Measurements from ENCODE around the gene YY1. TPM values are rescaled to one million over a fixed set of nuclear protein-coding genes. Genes with fewer than 3 reads are reported as not detected.

Gene YY1
- total and polyA plus RNA-seq, 2 of the 8 experiments (the other 6 are each of a cell fraction or from before 2014, with no cell fraction given) = 26.4 to 106 TPM

DNA sequence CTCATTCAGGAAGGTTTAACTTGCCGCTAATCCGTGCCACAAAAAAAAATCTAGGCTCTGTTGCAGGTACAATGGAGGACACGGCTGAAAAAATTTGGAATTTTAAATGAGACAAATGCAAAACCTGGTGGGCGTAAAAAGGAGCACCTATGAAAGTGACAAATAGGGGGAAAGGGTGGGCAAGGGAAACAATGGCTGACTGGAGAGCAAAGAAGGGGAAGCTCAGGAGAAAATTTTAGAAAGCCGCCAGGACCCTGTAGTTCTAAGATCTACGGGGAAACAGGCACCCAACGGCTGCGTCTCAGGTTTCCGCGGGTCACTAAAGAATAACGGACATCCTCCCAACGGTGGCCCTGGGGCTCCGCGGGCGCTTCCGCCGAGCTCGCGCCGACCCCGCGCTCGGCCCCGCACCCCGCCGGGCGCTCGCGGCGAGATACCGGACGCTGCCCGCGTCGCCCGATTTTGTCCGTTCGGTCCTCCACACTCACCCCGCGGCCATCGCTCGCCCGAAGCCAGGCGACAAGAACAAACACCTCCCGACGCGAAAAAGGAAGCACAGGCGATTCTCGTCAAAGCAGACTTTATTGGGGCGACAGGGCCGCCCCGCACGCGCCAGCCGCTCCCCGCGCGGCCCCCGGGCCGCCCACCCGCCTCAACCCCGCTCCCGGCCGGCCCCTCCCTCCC, 1.1 kb upstream of the YY1 start (continued):
- 0 out of 2 replicates have a peak, but pooled peaks have one; percentile 33 for TF ChIP-seq SP1 (IDR thresholded peaks at IDR 0.05; ENCODE audit: low read depth, low read length)
- peak; percentile 34 for TF ChIP-seq SAP30 (IDR thresholded peaks at IDR 0.05; ENCODE audit: insufficient read depth, insufficient replicate concordance, low read length)
- TF ChIP-seq SIX5 (IDR thresholded peaks at IDR 0.05; ENCODE audit: low read depth, low read length) = no peak
- no peak for TF ChIP-seq CHD2 (IDR thresholded peaks at IDR 0.05; ENCODE audit: low read length)
